Stimulated activated naive CD4-positive, alpha-beta T cell (primary cell): ENCODE data around the gene JPH3.

ENCODE experiments used
- DNase-seq, 6 experiments: peaks; one replicate each; lab custom pipeline; 2025; lab: John Stamatoyannopoulos, UW

The JPH3 gene

GRCh38 chr16:87626905-87627304, 24.6 kb downstream of the JPH3 start:
- DNase-seq: no peak

DNA sequence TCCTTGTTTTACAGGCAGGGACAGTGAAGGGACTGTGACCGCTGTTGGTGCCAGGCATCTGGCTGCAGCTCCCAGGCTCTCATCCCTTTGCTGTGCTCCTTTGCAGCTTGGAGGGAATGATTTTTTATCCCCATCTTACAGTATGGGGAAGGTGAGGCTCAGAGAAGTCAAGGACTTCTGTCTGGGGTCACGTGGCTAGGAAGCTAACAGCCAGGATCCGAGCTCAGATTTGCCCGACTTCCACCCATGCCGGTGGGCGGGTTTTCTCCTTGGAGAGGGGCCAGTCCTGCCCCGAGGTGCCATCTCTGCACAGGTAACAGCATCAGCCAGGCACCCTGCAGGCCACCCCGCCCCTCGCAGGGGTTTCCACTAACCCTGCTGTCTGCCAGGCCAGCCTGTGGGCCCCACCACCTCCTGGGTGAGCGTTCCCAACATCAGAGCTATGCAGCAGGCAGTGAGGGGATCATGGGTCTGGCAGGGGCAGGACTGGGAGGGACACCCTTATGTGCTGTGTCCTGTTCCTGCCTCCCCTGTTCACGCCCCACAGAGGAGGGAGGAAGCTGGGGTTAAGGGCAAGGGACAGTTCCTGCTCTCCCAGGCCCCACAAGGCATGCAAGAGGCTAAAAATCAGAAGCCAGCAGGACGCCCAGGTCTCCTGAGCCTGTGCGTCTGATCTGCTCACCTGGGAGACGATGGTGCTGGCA, 25.4 kb downstream of the JPH3 start:
- no peak for DNase-seq

DNA sequence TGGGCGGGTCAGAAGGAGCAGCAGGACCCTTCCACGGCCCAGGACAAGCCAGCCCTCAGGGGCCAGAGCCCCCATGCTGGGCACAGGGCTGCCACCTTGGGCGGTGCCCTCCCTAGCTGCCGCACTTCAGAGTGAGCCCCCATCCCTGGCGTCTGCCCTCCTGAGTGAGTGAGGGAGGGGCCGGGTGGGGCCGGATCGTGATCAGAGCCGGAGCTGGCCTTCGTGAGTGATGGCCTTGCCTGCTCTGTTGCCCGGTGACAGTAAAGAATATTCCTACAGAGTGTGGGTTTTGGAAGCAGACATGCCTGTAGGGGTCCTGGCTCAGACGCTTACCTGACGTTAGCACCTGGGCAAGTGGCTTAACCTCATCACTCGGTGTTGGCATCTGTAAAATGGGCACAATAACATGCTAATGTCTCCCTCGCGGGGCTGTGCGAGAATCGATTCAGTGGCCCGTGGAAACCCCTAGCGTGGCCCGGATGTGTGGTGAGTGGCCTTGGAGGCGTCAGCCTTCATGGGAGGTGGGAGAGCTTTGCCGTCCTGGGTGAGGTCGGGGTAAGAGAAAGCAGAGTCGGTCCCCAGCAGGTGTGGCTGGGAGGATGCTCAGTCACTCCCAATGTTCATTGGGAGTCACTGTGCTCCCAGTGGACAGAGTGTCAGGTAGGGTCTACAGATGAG, 26.1 kb downstream of the JPH3 start:
- DNase-seq: no peak

GRCh38 chr16:87628940-87629339, 26.6 kb downstream of the JPH3 start:
- DNase-seq: no peak

DNA sequence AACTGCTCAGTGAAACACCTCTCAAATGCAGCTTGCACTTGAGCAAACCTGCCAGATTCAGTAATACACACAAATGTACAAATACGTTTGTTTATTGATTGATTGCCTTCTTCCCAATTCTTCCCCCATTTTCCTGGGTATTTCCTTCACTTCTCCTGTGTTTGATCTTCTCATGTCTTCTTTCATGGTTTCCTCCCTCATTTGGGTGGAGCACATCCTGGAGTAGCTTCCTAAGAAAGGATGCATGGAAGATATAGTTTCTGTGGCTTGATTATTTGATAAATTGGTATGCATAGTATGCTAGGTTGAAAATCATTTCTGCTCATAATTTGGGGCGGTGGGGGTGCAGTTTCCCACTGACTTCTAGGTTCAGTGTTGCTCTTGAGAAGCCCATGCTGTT, 28.8 kb downstream of the JPH3 start:
- DNase-seq: no peak

DNA sequence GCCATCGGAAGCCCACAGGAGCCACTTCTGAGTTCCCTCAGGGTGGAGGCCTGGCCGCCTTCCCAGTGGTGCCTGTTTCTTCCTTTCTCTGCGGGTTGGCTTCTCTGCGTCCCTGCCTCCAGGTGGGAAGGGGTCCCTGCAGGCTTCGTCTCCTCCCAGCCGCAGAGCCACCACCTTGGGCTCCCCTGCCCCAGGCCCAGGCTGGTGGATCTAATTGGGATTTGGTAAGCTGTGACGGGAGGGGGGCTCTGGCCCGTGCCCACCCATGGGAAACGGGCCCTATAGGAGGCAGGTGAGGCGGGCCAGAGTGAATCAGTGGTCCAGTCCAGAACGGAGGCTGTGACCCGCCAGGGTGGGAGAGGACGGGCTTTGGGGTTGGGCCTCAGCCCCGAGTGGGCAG, 32.1 kb downstream of the JPH3 start:
- DNase-seq: no peak

GRCh38 chr16:87635541-87636049, 33.3 kb downstream of the JPH3 start:
- peak; percentile 43 to 82 (median 64) for DNase-seq

DNA sequence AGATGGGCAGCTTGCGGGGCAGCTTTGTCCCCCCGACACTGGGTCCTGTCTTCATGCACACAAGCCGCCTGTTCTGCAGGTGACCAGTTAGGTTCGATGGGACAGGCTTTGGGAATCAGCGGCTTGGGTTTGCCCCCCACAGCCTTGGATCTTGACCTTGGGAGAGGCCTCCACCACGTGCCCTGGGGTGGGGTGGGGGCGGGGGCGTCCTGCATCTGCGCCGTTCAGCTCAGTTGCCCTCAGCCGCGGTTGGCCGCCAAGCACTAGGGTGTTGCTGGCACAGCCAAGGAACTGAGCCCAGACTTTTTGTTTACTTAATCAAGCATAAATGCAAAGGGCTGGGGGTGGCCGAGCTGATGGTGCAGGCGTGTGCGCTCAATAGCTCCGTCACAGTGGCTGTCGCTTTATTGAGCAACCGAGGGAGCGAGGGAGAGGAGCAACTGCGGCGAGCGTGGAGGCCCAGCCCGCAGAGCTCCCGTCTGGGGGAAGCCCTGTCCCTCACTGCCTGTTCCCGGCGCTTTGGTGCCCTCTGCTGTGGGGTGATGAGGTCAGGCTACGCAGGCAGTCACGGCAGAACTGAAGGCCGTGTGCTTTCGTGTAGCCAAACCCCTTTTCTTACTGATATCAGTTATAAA, 33.9 kb downstream of the JPH3 start:
- DNase-seq: peak; percentile 49 to 76 (median 72)

- no peak for DNase-seq
These were observed 34.4 kb downstream of the JPH3 start for GRCh38 chr16:87636741-87637140.

DNA sequence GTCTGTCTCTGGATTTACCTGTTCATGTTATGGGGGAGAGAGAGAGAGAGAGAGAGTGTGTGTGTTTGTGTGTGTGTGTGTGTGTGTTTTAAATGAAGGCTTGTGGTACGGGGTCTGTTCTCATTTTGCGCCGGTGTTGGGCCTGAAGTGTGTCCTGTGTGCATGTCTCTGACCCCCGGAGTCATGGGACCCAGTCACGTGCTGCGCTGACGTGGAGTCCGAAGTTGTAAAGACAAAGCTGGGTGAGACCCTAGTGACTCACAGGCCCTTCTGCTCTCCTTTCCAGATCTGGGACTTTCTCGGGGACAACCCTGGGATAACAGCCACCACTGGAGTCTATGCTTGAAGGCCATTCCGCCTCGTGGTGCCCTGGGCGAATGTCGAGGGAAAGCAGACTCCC, 35.0 kb downstream of the JPH3 start:
- no peak for DNase-seq

DNA sequence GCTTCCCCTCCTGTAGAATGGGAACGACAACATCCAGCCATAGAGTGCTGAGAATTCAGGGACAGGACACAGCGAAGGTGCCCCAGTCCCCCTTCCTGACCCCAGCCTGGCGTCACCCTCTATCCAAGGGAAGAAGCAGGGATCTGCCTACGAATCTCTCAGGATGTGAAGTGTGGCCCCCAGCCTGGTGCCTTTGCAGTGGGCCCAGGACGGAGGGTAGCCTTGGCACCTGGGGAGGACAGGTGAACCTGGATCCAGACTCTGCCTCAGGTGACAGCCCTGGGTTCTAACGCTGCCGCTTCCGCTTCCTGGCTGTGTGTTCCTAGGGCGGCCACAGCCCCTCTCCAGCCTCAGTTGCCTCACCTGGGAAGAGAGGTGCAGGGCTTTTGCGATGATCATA, 36.4 kb downstream of the JPH3 start:
- DNase-seq: no peak

DNA sequence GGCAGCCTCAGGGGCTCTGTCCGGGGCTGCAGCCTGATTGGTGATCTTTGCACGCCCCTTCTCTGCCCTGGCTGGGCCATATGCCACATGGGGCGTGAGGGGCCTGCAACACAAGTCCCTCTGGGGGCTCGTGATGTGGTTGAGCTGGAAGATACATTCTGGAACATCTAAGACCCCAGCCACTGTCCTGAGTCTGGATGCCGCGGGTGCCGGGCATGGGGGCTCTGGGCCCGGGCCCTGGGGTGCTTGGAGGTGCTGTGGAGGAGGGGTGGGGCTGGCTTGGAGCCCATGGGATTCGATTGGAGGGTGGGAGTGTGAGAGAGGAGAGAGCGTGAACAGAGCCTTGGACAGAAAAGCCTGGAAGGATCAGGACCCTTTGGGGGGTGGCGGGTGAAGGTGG, 39.4 kb downstream of the JPH3 start:
- DNase-seq: no peak

DNA sequence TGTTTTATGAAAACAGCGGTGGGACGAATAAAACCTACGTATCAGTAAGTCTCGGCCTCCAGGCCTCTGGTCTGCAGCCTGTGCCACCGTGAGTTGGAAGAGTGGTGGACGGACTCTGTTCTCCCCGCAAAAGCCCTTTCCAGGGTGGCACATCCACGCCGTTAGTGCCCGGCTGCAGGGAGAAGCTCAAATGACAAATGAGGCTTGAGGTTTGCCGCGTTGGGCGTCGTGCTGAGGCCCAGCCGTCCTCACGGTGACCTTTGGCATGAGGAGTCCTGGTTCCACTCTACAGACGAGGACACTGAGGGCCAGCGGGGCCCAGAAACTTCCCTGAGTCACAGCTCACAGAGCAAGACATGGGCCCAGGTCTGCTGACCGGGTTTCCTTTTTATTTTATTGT, 40.2 kb downstream of the JPH3 start:
- no peak for DNase-seq

- no peak for DNase-seq
These were observed 41.9 kb downstream of the JPH3 start for GRCh38 chr16:87644186-87644585.

- no peak for DNase-seq
These were observed 42.3 kb downstream of the JPH3 start for GRCh38 chr16:87644596-87644995.

DNA sequence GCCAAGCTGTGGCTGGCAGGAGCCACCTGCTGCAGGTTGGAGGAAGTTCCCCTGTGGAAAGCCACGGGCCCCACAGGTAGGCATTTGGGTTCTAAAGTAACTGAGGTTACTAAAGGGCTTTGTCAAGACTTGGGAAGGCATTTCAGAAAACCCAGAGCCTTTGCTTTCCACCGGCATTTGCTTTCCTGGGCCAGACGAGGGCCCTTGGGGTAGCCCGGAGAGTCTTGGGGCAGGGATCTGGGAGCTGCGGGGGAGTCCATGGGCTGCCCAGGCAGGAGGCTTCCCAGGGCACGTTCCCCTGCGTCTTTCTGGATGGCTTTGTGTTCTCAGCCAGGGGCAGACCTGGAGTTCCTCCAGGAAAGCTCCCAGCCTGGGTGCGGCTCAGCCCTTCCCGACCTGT, 43.5 kb downstream of the JPH3 start:
- DNase-seq: no peak

DNA sequence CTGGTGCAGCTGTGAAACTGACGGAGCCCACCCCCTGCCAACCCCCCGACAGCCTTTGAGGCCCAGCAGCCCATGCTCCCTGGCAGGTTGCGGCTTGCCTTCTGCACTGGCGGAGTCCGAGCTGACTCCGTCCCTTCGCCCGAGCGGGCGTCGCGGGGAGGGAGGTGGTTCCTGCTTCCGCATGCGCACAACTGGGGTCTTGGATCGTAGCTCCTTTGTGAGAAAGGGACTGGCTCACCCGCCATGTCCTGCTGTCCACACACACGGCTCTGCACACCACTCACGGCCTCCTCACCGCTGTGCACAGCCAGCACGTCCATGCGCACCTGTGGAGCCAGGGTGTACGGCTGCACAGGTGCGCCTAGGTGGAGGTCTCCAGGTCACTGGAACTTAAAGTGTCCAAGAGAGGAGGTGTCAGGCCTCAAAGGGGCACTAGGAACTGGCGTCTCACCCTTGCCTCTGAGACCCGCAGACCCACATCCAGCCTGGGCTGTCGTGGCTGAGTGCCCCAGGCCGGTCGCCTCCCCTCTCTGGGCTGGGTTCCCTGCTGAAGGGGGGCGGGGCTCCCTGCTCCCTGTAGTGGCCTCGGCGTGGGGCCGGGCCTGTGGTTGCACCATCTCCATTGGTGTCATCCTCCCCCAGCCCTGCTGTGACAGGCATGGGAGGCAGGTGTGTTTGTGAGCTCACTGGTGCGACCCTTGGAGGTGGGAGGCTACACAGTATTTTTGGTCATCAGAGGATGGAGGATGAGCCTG, 45.3 kb downstream of the JPH3 start:
- no peak for DNase-seq

DNA sequence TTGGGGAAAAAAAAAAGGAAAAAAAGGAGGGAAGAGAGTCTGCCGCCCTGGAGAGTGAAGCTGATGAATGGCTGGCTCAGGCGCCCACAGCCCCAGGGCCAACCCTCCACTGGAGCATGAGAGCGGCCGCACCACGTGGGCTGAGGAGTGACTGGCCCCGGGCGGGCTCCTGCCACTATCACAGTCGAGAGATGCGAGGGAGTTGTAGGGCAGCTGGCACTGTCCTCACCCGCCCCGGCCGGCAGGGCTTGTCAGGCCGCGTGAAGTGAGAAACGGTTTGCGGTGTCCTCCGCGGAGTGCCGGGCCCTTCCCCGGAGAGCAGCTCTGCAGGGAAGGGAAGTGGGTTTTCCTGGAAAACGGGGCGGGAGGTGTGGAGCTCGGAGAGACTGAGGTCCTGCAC, 45.9 kb downstream of the JPH3 start:
- no peak for DNase-seq

DNA sequence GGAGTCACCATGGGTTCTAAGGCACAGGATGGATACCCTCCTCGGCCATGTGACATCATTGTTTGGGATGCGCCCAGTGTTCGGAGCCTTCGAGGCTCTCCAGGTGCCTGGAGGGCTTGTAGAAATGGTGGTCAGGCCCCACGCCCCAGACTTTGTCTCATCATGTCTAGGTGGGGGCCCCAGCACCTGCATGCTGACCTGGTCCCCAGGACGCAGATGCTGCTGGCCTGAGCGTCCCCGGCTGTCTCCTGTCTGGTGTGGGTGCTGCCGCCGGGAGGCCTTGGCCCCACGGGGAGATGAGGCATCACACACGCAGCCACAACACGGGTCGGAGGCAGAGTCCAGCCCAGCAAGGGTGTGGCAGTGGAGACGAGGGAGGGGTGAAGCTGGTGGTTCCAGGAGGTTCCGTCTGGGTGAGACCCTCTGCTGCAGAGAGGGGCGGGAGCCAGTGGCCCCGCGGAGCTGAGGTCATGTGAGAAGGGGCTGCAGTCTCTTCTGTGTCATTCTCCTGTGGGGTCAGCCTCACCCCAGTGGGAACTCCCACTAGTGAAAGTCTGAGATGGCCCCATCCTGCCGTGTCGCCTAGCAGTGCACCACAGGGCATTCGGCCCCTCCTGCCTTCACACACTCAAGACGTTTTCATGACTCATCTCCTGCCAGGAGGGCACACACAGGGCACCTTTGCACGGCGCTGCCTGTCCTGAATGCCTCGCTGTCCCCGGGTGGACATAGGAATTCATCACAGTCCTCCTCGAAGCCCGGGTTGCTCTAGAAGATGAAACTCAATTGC, 46.6 kb downstream of the JPH3 start:
- DNase-seq: no peak

DNA sequence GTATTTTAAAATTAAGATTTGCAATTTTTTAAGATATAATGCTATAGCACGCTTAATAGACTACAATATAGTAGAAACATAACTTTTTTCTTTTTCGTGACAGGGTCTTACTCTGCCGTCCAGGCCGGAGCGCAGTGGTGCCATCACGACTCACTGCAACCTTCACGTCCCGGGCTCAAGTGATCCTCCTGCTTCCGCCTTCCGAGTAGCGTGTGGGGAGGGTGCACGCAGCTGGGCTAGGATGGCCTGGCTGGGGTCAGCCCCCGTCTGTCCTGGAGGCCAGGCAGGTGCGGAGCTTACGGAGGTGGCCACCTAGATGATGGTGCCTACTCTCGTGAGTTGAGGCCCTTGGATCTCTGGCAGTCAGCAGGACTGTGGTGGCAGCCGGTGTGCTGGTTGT, 50.1 kb downstream of the JPH3 start:
- DNase-seq: no peak

- DNase-seq: no peak
These were observed 50.5 kb downstream of the JPH3 start for GRCh38 chr16:87652799-87653198.

DNA sequence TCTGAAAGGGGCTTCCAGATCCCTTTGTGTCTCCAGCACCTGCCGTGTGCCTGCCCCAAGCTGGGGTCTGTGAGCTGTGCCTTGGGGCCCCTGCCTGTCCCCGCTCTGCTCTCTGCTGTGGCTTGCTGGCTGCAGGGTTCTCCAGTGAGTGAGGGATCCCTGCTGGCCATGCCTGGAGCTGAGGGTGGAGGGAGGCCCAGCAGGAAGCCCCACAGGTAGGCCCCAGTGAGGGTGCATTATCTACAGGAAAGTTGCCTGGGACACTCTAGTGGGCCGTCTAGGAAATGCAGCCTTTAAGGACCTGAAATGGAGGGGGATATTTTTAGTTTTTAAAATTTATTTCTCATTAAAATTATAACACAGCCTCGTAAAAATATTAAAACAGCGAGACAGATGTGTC, 50.9 kb downstream of the JPH3 start:
- DNase-seq: no peak
